ENCODE data around the gene CSNK2B.
"Not testable (repeated sequence)": the region's sequence is repeated elsewhere in the genome, so short reads cannot be mapped to it uniquely, and the experiment has no call there.

CSNK2B gene

GRCh38 chr6:31687860-31688693, 22.2 kb downstream of the CSNK2B start:
- DNase-seq (ENCODE audit: low spot score), result no peak

- no peak for DNase-seq (ENCODE audit: low spot score)
Measured at GRCh38 chr6:31689249-31690110, 23.6 kb downstream of the CSNK2B start.

DNA sequence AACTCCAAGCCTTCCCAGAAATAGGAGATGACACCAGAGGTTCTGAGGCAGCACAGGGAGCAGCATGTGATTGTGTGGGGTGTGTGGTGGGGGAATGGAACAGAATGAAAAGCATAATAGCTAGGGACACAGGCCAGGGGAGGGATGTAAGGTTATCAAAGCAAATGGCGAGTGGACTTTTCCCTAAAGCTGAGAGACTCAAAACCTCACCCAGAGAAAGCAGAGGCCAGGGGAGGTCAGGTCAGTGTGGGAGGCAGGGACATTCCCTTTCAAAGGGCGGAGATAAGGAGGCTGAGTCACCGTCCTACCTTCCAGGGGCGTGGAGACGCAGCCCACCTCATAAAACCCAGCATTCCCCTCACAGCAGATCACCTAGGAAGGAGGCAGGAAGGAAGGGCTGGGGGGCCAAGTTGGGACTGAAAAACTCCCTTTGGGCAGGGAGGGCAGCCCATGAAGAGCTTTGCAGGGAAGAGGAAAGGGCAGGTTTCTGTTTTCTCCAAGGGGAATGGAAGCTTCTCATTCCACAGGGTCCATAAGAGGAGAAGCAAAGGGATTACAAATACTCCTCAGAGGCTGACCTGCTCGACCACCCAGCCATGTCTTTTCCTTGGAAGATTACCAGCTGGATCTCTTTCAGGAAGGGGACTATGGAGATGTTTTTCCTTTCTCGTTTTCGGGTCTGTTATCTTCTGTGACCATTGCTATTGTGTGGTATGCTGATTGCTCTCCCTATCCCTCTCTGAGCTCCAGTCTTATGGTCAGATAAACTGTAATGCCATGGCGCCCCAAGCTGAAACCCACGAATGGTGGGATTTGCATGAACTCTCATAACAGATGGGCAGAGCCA, 24.6 kb downstream of the CSNK2B start:
- no peak for DNase-seq (ENCODE audit: low spot score)

- DNase-seq (ENCODE audit: low spot score), result no peak
Measured at GRCh38 chr6:31691078-31691463, 25.2 kb downstream of the CSNK2B start.

DNA sequence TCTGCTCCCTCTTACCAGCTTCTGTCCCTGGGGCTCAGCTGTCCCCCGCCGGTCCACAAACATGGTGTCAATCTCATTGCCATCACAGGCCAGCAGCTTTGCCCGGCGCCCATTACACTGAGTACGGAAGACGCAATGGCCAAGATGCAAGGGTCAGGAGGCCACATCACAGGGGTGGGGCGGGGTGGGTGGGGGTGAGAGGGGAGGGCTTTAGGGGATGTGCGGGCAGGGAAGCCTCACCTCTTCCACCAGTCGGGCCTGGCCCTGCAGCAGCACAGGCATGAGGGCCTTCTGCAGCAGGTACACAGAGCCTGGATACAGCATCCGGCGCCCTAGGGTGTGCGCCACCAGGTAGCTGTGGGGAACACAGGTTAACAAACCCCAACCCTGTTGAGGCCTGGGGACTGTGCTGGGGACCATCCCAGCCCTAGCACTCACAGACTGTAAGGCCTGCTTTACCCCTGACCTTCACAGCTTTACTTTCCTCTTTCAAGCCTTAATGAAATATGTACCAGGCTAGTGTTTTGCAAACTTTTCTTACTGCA, 25.8 kb downstream of the CSNK2B start:
- DNase-seq (ENCODE audit: low spot score), result no peak

DNA sequence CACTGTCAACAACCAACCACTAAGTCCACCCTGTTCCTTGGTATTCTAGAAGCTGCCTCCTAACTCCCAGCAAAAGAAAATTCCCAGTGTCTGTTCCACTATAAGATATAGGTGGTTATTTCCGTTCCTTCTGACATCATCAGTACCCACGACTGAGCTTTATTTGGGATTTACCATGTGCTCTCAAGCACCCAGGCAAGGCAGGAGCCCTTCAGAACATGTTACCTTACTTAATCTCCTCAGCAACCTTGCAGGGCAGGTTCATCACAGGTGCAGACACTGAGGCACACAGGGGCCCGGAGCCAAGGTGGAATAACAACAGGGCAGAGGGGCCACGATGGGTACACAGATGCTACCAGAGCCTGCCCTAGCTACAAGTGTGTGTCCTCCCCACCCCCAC, 26.5 kb downstream of the CSNK2B start:
- DNase-seq (ENCODE audit: low spot score), result no peak

GRCh38 chr6:31692886-31693285, 27.0 kb downstream of the CSNK2B start:
- no peak for DNase-seq (ENCODE audit: low spot score)

- no peak for DNase-seq (ENCODE audit: low spot score)
Measured at GRCh38 chr6:31693535-31693934, 27.7 kb downstream of the CSNK2B start.

GRCh38 chr6:31697555-31697954, 31.7 kb downstream of the CSNK2B start:
- DNase-seq (ENCODE audit: low spot score), result no peak

- no peak for DNase-seq (ENCODE audit: low spot score)
Measured at GRCh38 chr6:31700740-31701401, 35.0 kb downstream of the CSNK2B start.

DNA sequence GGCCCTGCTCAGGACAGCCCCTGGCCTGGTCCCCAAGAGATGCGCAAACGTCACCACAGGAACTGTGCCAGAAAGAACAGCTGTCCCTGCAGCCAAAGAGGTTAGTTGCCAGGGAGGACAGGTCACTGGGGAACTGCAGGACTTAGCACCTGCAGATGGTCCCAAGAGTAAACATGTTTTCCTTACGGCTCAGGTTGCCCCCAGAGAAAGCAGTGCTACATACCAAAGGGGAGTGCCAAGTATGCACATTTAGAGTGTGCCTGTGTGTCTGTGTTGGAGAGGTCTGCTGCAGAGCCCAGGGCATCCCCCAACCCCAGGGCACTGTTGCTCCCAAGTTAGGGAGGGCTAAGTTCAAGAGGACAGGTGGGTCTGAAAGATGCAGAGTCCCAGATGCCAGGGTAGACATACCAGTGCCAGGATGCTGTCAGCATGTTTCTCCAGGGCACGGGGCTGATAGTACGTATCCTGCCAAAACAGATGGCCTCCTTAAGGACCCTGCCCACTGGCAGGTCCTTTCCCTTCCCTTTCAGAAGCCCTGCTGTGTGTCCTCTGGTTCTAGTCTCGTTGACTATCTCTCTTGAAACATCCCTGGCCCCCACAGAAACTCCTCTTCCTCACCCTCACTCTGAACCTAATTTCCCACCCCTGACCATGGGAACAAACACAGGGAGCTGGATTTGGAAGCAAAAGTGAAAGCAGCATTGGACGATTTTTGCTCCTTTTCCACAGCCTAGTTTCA, 36.0 kb downstream of the CSNK2B start:
- DNase-seq (ENCODE audit: low spot score), result no peak

GRCh38 chr6:31702405-31702818, 36.5 kb downstream of the CSNK2B start:
- DNase-seq (ENCODE audit: low spot score), result peak; percentile 33

GRCh38 chr6:31702819-31703716, 37.2 kb downstream of the CSNK2B start, which contains the start of gene ABHD16A:
ABHD16A (minus strand) TSS chr6:31703324; CDS start chr6:31703281, 43 bp downstream.
- peak; percentile 99 for DNase-seq (ENCODE audit: low spot score)

DNA sequence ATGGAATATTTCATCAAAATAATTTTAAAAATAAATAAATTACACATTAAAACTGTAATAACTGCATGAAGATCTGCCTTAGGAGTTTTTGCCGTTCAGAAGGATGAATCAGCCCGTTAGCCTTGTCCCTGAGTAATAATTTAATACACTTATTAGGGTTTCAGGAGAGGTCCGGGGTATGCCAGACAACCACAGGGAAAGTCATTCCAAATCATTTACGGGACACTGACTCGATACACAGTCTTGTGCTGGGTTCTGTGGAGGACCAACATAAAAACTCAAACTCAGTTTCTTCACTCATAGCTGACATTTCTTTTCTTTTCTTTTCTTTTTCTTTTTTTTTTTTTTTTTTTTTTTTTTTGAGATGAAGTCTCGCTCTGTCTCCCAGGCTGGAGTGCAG, 40.1 kb downstream of the CSNK2B start:
- no peak for DNase-seq (ENCODE audit: low spot score)

GRCh38 chr6:31706599-31706998, 40.7 kb downstream of the CSNK2B start, which contains the start of gene LY6G6F:
LY6G6F (plus strand) TSS chr6:31706866; CDS start chr6:31706907, 41 bp downstream.
- no peak for DNase-seq (ENCODE audit: low spot score)

DNA sequence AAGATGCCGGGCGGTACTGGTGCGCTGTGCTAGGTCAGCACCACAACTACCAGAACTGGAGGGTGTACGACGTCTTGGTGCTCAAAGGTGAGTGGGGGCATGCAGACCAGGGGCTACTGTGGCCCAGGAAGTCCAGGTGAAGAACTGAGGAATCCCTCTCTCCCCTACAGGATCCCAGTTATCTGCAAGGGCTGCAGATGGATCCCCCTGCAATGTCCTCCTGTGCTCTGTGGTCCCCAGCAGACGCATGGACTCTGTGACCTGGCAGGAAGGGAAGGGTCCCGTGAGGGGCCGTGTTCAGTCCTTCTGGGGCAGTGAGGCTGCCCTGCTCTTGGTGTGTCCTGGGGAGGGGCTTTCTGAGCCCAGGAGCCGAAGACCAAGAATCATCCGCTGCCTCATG, 41.8 kb downstream of the CSNK2B start:
- DNase-seq (ENCODE audit: low spot score), result no peak

GRCh38 chr6:31708224-31708623, 42.3 kb downstream of the CSNK2B start:
- no peak for DNase-seq (ENCODE audit: low spot score)

GRCh38 chr6:31709157-31709556, 43.3 kb downstream of the CSNK2B start:
- not testable (repeated sequence) for DNase-seq (ENCODE audit: low spot score)

DNA sequence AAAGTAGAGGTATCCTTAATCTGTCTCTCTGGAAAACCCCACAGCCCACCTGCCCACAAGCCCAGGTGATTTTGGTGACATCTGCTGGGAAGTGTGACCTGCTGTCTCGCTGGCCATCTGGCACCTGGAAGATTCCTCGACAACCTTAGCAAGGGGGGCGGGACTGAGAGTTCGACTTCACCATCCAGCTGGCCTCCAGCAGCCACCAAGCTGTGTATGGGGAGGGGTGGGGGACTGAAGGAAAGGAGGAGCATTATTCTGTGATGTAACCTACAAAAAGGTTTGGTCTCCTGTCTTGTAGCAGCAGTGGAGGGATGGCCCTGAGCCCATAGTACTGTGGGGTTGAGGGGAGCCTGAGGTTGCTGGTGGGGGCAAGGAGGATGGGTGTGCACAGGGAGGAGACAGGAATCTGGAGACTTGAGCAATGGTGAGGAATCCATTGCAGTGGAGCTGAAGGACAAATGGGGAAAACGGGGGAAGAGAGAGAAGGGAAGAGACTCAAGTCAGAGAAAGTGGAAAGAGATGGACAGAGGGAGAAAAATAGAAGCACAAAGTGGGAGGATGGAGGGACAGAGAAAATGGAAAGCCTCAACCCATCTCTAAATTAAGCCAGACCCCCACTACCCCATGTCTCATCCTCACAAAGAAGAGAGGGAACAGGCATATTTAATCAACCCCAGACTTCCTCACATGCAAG, 44.8 kb downstream of the CSNK2B start:
- DNase-seq (ENCODE audit: low spot score), result no peak
